ENCODE data around the gene PIM3. TPM values are rescaled to one million over a fixed set of nuclear protein-coding genes. Genes with fewer than 3 reads are reported as not detected.

PIM3 gene
- total and polyA plus RNA-seq, 2 donors, result 36.0 to 57.6 TPM

GRCh38 chr22:49964136-49965090, 3.8 kb downstream of the PIM3 start:
- peak in 1 of 9 donors; percentile 38 for DNase-seq (ENCODE audit: low read depth in 6 of 9, low spot score in 9 of 9)

GRCh38 chr22:49965091-49966040, 4.8 kb downstream of the PIM3 start:
- H3K27ac ChIP-seq (ENCODE audit: low read depth in 1 of 2, low read length in 1 of 2), result peak overlapping the region in 1 of 2 donors; percentile 9
- no peak overlapping the region for H3K4me3 ChIP-seq (ENCODE audit: low read length in 2 of 2)
- H3K4me1 ChIP-seq (ENCODE audit: control insufficient read depth in 2 of 2, insufficient read depth in 2 of 2, low read length in 2 of 2), result peaks cover 24 to 46% of the 10 kb centered on the region in 2 donors
- no peaks in the 10 kb centered on the region for H3K9me3 ChIP-seq (ENCODE audit: control insufficient read depth in 2 of 2, insufficient read depth in 1 of 2, low read length in 1 of 2)
- peaks cover 25 to 27% of the 10 kb centered on the region in 2 donors for H3K36me3 ChIP-seq (ENCODE audit: control insufficient read depth in 2 of 2, insufficient read depth in 2 of 2, low read length in 1 of 2)
- no peak for DNase-seq (ENCODE audit: low read depth in 6 of 9, low spot score in 9 of 9)
- WGBS, result 97% methylated on average over 22 of the region's 22 CpGs
- no peaks in the 10 kb centered on the region for H3K27me3 ChIP-seq (ENCODE audit: control insufficient read depth in 2 of 2, insufficient read depth in 1 of 2, low read length in 1 of 2)

More at GRCh38 chr22:49964136-49965090, 3.8 kb downstream of the PIM3 start:
- Histone ChIP-seq H3K27me3 (ENCODE audit: control insufficient read depth in 2 of 2, insufficient read depth in 1 of 2, low read length in 1 of 2) (no peaks in the 10 kb centered on the region), H3K27ac (ENCODE audit: low read depth in 1 of 2, low read length in 1 of 2) (peak overlapping the region in 1 of 2 donors; percentile 25), H3K4me1 (ENCODE audit: control insufficient read depth in 2 of 2, insufficient read depth in 2 of 2, low read length in 2 of 2) (peaks cover 26 to 48% of the 10 kb centered on the region in 2 donors), H3K9me3 (ENCODE audit: control insufficient read depth in 2 of 2, insufficient read depth in 1 of 2, low read length in 1 of 2) (no peaks in the 10 kb centered on the region), H3K36me3 (ENCODE audit: control insufficient read depth in 2 of 2, insufficient read depth in 2 of 2, low read length in 1 of 2) (peaks cover 25 to 27% of the 10 kb centered on the region in 2 donors), H3K4me3 (ENCODE audit: low read length in 2 of 2) (no peak overlapping the region)
- WGBS, result 75% methylated on average over 19 of the region's 19 CpGs

- WGBS, result 95% methylated on average over 11 of the region's 11 CpGs
Measured at GRCh38 chr22:49966041-49966773, 5.6 kb downstream of the PIM3 start.

GRCh38 chr22:49966774-49967705, 6.5 kb downstream of the PIM3 start:
- H3K4me1 ChIP-seq (ENCODE audit: control insufficient read depth in 2 of 2, insufficient read depth in 2 of 2, low read length in 2 of 2), result peaks cover 30 to 62% of the 10 kb centered on the region in 2 donors
- WGBS, result 35% methylated on average over 36 of the region's 36 CpGs
- H3K27ac ChIP-seq (ENCODE audit: low read depth in 1 of 2, low read length in 1 of 2), result peak overlapping the region; percentile 50 to 55
- H3K4me3 ChIP-seq (ENCODE audit: low read length in 2 of 2), result no peak overlapping the region
- DNase-seq (ENCODE audit: low read depth in 6 of 9, low spot score in 9 of 9), result peak in 2 of 9 donors; percentile 2 to 37
- H3K27me3 ChIP-seq (ENCODE audit: control insufficient read depth in 2 of 2, insufficient read depth in 1 of 2, low read length in 1 of 2), result peaks cover 6 to 15% of the 10 kb centered on the region in 2 donors
- peaks cover 25 to 27% of the 10 kb centered on the region in 2 donors for H3K36me3 ChIP-seq (ENCODE audit: control insufficient read depth in 2 of 2, insufficient read depth in 2 of 2, low read length in 1 of 2)
- no peaks in the 10 kb centered on the region for H3K9me3 ChIP-seq (ENCODE audit: control insufficient read depth in 2 of 2, insufficient read depth in 1 of 2, low read length in 1 of 2)

More at GRCh38 chr22:49966041-49966773, 5.6 kb downstream of the PIM3 start:
- peaks cover 25 to 27% of the 10 kb centered on the region in 2 donors for H3K36me3 ChIP-seq (ENCODE audit: control insufficient read depth in 2 of 2, insufficient read depth in 2 of 2, low read length in 1 of 2)
- H3K27me3 ChIP-seq (ENCODE audit: control insufficient read depth in 2 of 2, insufficient read depth in 1 of 2, low read length in 1 of 2), result peaks cover 0 to 7% of the 10 kb centered on the region in 2 donors
- H3K4me3 ChIP-seq (ENCODE audit: low read length in 2 of 2), result no peak overlapping the region
- H3K4me1 ChIP-seq (ENCODE audit: control insufficient read depth in 2 of 2, insufficient read depth in 2 of 2, low read length in 2 of 2), result peaks cover 25 to 55% of the 10 kb centered on the region in 2 donors
- DNase-seq (ENCODE audit: low read depth in 6 of 9, low spot score in 9 of 9), result peak in 1 of 9 donors; percentile 0
- H3K27ac ChIP-seq (ENCODE audit: low read depth in 1 of 2, low read length in 1 of 2), result no peak overlapping the region
- H3K9me3 ChIP-seq (ENCODE audit: control insufficient read depth in 2 of 2, insufficient read depth in 1 of 2, low read length in 1 of 2), result no peaks in the 10 kb centered on the region

GRCh38 chr22:49967706-49968208, 7.2 kb downstream of the PIM3 start:
- H3K4me1 ChIP-seq (ENCODE audit: control insufficient read depth in 2 of 2, insufficient read depth in 2 of 2, low read length in 2 of 2), result peaks cover 29 to 57% of the 10 kb centered on the region in 2 donors
- H3K4me3 ChIP-seq (ENCODE audit: low read length in 2 of 2), result no peak overlapping the region
- H3K9me3 ChIP-seq (ENCODE audit: control insufficient read depth in 2 of 2, insufficient read depth in 1 of 2, low read length in 1 of 2), result no peaks in the 10 kb centered on the region
- WGBS, result 77% methylated on average over 18 of the region's 18 CpGs
- H3K36me3 ChIP-seq (ENCODE audit: control insufficient read depth in 2 of 2, insufficient read depth in 2 of 2, low read length in 1 of 2), result peaks cover 20 to 25% of the 10 kb centered on the region in 2 donors
- peak overlapping the region in 1 of 2 donors; percentile 3 for H3K27ac ChIP-seq (ENCODE audit: low read depth in 1 of 2, low read length in 1 of 2)
- H3K27me3 ChIP-seq (ENCODE audit: control insufficient read depth in 2 of 2, insufficient read depth in 1 of 2, low read length in 1 of 2), result peaks cover 12 to 22% of the 10 kb centered on the region in 2 donors
- DNase-seq (ENCODE audit: low read depth in 6 of 9, low spot score in 9 of 9), result no peak

GRCh38 chr22:49968313-49968830, 7.8 kb downstream of the PIM3 start:
- H3K4me3 ChIP-seq (ENCODE audit: low read length in 2 of 2), result no peak overlapping the region
- H3K27ac ChIP-seq (ENCODE audit: low read depth in 1 of 2, low read length in 1 of 2), result no peak overlapping the region
- peaks cover 23 to 51% of the 10 kb centered on the region in 2 donors for H3K4me1 ChIP-seq (ENCODE audit: control insufficient read depth in 2 of 2, insufficient read depth in 2 of 2, low read length in 2 of 2)
- WGBS, result 98% methylated on average over 11 of the region's 11 CpGs
- peak in 1 of 9 donors; percentile 0 for DNase-seq (ENCODE audit: low read depth in 6 of 9, low spot score in 9 of 9)
- peaks cover 14 to 18% of the 10 kb centered on the region in 2 donors for H3K36me3 ChIP-seq (ENCODE audit: control insufficient read depth in 2 of 2, insufficient read depth in 2 of 2, low read length in 1 of 2)
- H3K9me3 ChIP-seq (ENCODE audit: control insufficient read depth in 2 of 2, insufficient read depth in 1 of 2, low read length in 1 of 2), result no peaks in the 10 kb centered on the region
- H3K27me3 ChIP-seq (ENCODE audit: control insufficient read depth in 2 of 2, insufficient read depth in 1 of 2, low read length in 1 of 2), result peaks cover 12 to 28% of the 10 kb centered on the region in 2 donors

GRCh38 chr22:49968831-49969661, 8.5 kb downstream of the PIM3 start:
- peaks cover 19 to 44% of the 10 kb centered on the region in 2 donors for H3K4me1 ChIP-seq (ENCODE audit: control insufficient read depth in 2 of 2, insufficient read depth in 2 of 2, low read length in 2 of 2)
- WGBS, result 98% methylated on average over 16 of the region's 16 CpGs
- DNase-seq (ENCODE audit: low read depth in 6 of 9, low spot score in 9 of 9), result peak in 1 of 9 donors; percentile 3

More at GRCh38 chr22:49968831-49969661, 8.5 kb downstream of the PIM3 start:
- Histone ChIP-seq H3K9me3 (ENCODE audit: control insufficient read depth in 2 of 2, insufficient read depth in 1 of 2, low read length in 1 of 2) (peaks cover 0 to 2% of the 10 kb centered on the region in 2 donors), H3K27me3 (ENCODE audit: control insufficient read depth in 2 of 2, insufficient read depth in 1 of 2, low read length in 1 of 2) (peaks cover 12 to 29% of the 10 kb centered on the region in 2 donors), H3K27ac (ENCODE audit: low read depth in 1 of 2, low read length in 1 of 2) (no peak overlapping the region), H3K36me3 (ENCODE audit: control insufficient read depth in 2 of 2, insufficient read depth in 2 of 2, low read length in 1 of 2) (peaks cover 7 to 14% of the 10 kb centered on the region in 2 donors), H3K4me3 (ENCODE audit: low read length in 2 of 2) (no peak overlapping the region)
